GM13976 (cell line): ENCODE results near the gene RAD51B.

Source experiments
- DNase-seq: peaks from one replicate; pipeline ENCODE4 v3.0.0; 2012; ENCODE audit warnings: low spot score
- in situ Hi-C: fragments of 300-500 bp; cut with MboI; formaldehyde crosslinking; loops from one replicate; pipeline ENCODE4 v1.12.0; 2022; ENCODE audit warnings: low sequenced_read_pairs, mixed read lengths, inconsistent platforms; ENCODE audit not compliant: unreplicated experiment
- TF ChIP-seq, protein P1 (sequence below): IDR thresholded peaks from 2 replicates; pipeline ENCODE4 v1.5.1; 2012; ENCODE audit warnings: borderline replicate concordance, mild to moderate bottlenecking; ENCODE audit not compliant: insufficient read depth; ENCODE audit errors: extremely low read depth, missing control alignments, control extremely low read depth

RAD51B gene

GRCh38 chr14:68711561-68712309 lies 892.2 kb downstream of the RAD51B start:
- in situ Hi-C loops = no loop called here
- no peak for DNase-seq
- TF ChIP-seq, protein P1, sequence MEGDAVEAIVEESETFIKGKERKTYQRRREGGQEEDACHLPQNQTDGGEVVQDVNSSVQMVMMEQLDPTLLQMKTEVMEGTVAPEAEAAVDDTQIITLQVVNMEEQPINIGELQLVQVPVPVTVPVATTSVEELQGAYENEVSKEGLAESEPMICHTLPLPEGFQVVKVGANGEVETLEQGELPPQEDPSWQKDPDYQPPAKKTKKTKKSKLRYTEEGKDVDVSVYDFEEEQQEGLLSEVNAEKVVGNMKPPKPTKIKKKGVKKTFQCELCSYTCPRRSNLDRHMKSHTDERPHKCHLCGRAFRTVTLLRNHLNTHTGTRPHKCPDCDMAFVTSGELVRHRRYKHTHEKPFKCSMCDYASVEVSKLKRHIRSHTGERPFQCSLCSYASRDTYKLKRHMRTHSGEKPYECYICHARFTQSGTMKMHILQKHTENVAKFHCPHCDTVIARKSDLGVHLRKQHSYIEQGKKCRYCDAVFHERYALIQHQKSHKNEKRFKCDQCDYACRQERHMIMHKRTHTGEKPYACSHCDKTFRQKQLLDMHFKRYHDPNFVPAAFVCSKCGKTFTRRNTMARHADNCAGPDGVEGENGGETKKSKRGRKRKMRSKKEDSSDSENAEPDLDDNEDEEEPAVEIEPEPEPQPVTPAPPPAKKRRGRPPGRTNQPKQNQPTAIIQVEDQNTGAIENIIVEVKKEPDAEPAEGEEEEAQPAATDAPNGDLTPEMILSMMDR = no peak

GRCh38 chr14:68712703-68713370 lies 893.3 kb downstream of the RAD51B start:
- TF ChIP-seq, protein P1 = no peak
- in situ Hi-C loops = no loop called here
- no peak for DNase-seq

DNA sequence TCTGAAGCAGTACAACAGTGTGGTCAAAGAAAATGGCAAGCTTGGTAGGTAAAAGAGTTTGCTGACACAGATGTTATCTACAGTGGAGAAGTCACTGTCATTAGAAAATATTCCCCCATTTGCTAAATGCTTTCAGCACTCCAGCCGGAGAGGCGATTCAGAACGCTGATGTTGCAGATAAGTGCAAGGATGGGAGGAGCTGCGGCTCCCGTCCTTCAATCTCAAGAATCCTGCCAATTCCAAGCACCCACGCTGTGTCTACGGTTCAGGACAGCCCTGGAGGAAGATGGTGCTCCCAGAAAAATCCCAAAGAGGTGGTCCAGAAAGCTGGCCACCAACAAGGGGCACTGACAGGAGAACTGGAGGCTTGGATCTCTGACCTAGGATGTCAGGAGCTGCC lies 894.2 kb downstream of the RAD51B start:
- DNase-seq = no peak
- TF ChIP-seq, protein P1 = no peak
- in situ Hi-C loops = no loop called here

DNA sequence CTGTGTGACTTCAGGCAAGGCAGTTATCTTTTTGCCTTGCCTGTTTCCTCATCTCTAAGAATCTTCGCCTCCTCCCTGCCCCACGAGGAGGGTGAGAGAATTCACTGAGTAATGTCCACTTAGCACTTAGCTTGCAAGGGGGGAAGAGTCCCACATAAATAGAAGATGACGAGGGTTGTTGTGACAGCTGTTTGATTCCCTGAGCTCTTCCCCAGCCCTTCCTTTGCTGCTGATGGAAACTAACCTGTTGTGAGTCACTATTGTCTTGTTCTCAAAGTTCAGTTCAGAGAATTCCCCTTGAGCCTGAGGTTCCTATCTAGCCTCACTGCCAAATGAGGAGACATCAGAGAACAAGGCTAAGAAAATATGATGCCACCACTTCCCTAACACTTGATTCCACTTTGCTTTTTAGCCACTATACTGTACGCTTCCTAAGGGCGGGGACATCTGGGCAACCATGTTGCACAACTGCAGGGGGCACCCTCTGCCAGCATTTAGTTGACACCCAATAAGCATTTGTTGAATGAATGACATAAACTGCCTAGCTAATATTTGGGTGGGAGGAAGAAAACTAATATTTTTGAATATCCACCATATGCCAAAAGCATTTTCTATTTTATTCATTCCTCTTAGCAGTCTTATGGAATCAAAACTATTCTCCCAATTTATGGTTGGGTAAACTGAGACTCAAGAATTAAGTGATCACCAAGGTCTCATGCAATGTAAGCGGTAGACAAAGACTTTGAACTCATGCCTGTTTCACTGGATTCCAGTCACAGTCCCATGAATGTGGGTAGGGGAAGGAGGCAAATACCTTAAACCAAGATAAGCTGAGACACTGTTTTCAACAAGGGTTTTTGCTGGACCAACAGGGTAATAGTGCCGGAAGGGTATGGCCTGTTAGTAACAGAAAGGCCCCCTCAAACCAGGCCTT lies 895.7 kb downstream of the RAD51B start:
- in situ Hi-C loops = no loop called here
- TF ChIP-seq, protein P1 = no peak
- DNase-seq = no peak

DNA sequence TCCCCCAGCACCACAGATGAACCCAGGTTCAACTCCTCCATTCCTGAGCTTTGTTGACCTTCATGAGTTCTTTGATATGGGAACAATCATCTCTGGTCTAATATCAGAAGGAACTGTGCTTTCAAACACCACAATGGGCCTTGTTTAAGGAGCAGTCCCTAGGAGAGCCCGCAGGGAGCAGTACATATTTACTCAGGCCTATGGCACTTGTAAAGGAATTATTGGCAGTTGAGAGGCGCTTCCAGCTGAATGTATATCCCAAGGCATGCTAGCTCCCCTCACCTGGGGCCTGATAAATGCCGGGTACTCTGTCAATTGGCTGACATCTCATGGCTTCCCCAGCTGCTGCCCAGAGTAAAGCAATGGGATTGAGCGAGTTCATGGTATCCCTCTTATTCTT lies 897.1 kb downstream of the RAD51B start:
- DNase-seq = no peak
- in situ Hi-C loops = no loop called here
- TF ChIP-seq, protein P1 = no peak
